A549 (cell line): ENCODE results near the gene GABRQ. TPM values are rescaled to one million over a fixed set of nuclear protein-coding genes. Genes with fewer than 3 reads are reported as not detected.
"Not testable (repeated sequence)": the region's sequence is repeated elsewhere in the genome, so short reads cannot be mapped to it uniquely, and the experiment has no call there.

ENCODE experiments used
- ATAC-seq, 2 experiments: fragments of 200-7000 bp in 1 of 2; fragments of >200 bp in 1 of 2; cut with Nextera tagmentation in 1 of 2; cut with Tn5 transposase in 1 of 2; 3 replicates each; pipeline versions ENCODE4 v1.8.0 to v1.9.1; 2018 to 2020; ENCODE audit warnings: mild to moderate bottlenecking in 1 of 2, moderate library complexity in 1 of 2
- CTCF ChIA-PET: fragments of 300-600 bp; sonication (Branson Sonifier 250); formaldehyde crosslinking; extraction: SDS; loops from one replicate; lab custom pipeline; 2021; ENCODE audit warnings: antibody characterized with exemption, inconsistent platforms; lab: Yijun Ruan, JAX
- POLR2A ChIA-PET: fragments of 350-600 bp; formaldehyde crosslinking; extraction: SDS; loops from one replicate; lab custom pipeline; 2021; ENCODE audit warnings: antibody characterized with exemption, inconsistent platforms; lab: Yijun Ruan, JAX
- DNase-seq, 2 experiments: peaks; one replicate each; pipeline versions ENCODE4 v3.0.0 to v3.0.0-alpha.2; 2011 to 2016; ENCODE audit warnings: low read depth in 1 of 2, low spot score in 1 of 2
- FAIRE-seq: peaks from 2 replicates; lab custom pipeline; 2011; peaks lifted over from hg19 to GRCh38; lab: Jason Lieb, UNC
- H3K27ac ChIP-seq, 2 experiments: fragments of >200 bp; sonication (Bioruptor Twin); formaldehyde crosslinking; 3 replicates each; pipeline ENCODE4 v1.5.1; 2016 to 2017
- H3K4me1 ChIP-seq: fragments of >200 bp; sonication (Bioruptor Twin); formaldehyde crosslinking; 3 replicates; pipeline ENCODE4 v1.6.1; 2016
- H3K4me2 ChIP-seq: fragments of >200 bp; sonication (Bioruptor Twin); formaldehyde crosslinking; 3 replicates; pipeline ENCODE4 v1.6.1; 2016
- H3K4me3 ChIP-seq: fragments of >200 bp; sonication (Bioruptor Twin); formaldehyde crosslinking; 3 replicates; pipeline ENCODE4 v1.5.1; 2016
- H3K9me3 ChIP-seq: fragments of >200 bp; sonication (Bioruptor Twin); formaldehyde crosslinking; 3 replicates; pipeline ENCODE4 v1.6.1; 2016
- WGBS: methylation state at CpG from one replicate; pipeline ENCODE4 v1.1.6; 2017; ENCODE audit errors: missing lambda C conversion rate; 5-methylcytosine and 5-hydroxymethylcytosine counted together
- polyA plus RNA-seq, 4 experiments: library from polyadenylated mRNA; depleted of rRNA in 3 of 4; stranded (reverse); fragments of >200 nt; fragmentation: RNase III in 1 of 4; extraction: RNeasy Plus Mini Kit Qiagen cat#74134 plus additional on column Dnase treatment in 1 of 4; gene quantifications; 2 replicates in 3 of 4; 3 replicates in 1 of 4; pipeline ENCODE4 v1.2.3, GENCODE V29; 2011 to 2017

GABRQ gene
- polyA plus RNA-seq, 2 of the 4 experiments (the other 2 are of a cell fraction): 0.50 to 0.52 TPM

DNA sequence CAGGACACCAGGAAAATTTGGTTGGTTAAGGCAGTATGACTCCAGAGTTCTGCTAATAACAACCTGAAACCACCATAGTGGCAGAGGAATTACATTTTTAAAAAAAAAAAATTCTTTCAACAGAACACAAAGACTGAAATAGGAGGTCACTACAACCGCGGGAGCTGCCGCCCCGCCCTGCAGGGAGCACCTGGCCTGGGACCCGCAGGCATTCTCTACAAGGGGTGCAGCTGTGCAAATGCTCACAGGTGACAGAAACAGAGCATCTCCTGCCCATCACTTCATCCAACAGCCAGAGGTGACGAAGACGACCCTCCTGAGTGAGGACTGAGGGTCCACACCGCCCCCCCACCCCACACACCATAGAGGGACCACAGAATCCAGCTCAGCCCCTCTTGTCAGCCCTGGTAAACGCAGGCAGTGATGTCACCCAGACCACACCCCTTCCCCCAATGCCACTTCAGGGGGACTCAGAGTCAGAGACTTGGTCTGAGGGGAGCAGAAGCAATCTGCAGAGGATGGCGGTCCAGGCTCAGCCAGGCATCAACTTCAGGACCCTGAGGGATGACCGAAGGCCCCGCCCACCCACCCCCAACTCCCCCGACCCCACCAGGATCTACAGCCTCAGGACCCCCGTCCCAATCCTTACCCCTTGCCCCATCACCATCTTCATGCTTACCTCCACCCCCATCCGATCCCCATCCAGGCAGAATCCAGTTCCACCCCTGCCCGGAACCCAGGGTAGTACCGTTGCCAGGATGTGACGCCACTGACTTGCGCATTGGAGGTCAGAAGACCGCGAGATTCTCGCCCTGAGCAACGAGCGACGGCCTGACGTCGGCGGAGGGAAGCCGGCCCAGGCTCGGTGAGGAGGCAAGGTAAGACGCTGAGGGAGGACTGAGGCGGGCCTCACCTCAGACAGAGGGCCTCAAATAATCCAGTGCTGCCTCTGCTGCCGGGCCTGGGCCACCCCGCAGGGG lies 60.5 kb downstream of the GABRQ start, which contains the start of gene MAGEA3:
Gene MAGEA3, plus strand, starts transcription at position 843 of the 980 bp plus-strand sequence. CDS start 2,039 bp downstream, outside the sequence.
- H3K4me1 ChIP-seq, H3K4me2 ChIP-seq, H3K4me3 ChIP-seq, DNase-seq, H3K9me3 ChIP-seq, H3K27ac ChIP-seq, CTCF ChIA-PET, FAIRE-seq, ATAC-seq, POLR2A ChIA-PET: not testable (repeated sequence)
- WGBS: no CpG with 5 or more reads among the region's 34 CpGs

- FAIRE-seq, POLR2A ChIA-PET, H3K4me2 ChIP-seq, H3K27ac ChIP-seq, H3K9me3 ChIP-seq, DNase-seq, CTCF ChIA-PET, H3K4me1 ChIP-seq, H3K4me3 ChIP-seq, ATAC-seq: not testable (repeated sequence)
- 45% methylated on average over 3 of the region's 5 CpGs for WGBS
Measured at GRCh38 chrX:152700390-152700789, 62.7 kb downstream of the GABRQ start.

GRCh38 chrX:152706500-152706899 lies 68.8 kb downstream of the GABRQ start:
- H3K4me1 ChIP-seq, H3K4me2 ChIP-seq, POLR2A ChIA-PET, H3K4me3 ChIP-seq, FAIRE-seq, DNase-seq, H3K9me3 ChIP-seq, H3K27ac ChIP-seq, CTCF ChIA-PET, ATAC-seq: not testable (repeated sequence)
- 15% methylated on average over 2 of the region's 7 CpGs for WGBS

Other genes with a start within 250 kb of the GABRQ start
- gene GABRA3, start 186.6 kb upstream of the GABRQ start, polyA plus RNA-seq (2011; rRNA removed): 1.4 and 1.7 TPM in 2 replicates
- 0.30 to 0.39 TPM (median 0.36 TPM) in 3 replicates for gene GABRA3, start 186.6 kb upstream of the GABRQ start, polyA plus RNA-seq (2017; fragmentation: RNase III; extraction: RNeasy Plus Mini Kit Qiagen cat#74134 plus additional on column Dnase treatment)
- 0.96 and 1.3 TPM in 2 replicates for gene MAGEA3, start 60.9 kb downstream of the GABRQ start, polyA plus RNA-seq (2011; rRNA removed)
- gene MAGEA3, start 60.9 kb downstream of the GABRQ start, polyA plus RNA-seq (2017; fragmentation: RNase III; extraction: RNeasy Plus Mini Kit Qiagen cat#74134 plus additional on column Dnase treatment): 2.2 to 2.3 TPM (median 2.3 TPM) in 3 replicates
- not detected in 2 replicates for gene CSAG2, start 71.4 kb downstream of the GABRQ start, polyA plus RNA-seq (2011; rRNA removed)
- gene CSAG2, start 71.4 kb downstream of the GABRQ start, polyA plus RNA-seq (2017; fragmentation: RNase III; extraction: RNeasy Plus Mini Kit Qiagen cat#74134 plus additional on column Dnase treatment): not detected in 3 replicates
- gene MAGEA2B, start 76.7 kb downstream of the GABRQ start, polyA plus RNA-seq (2011; rRNA removed): 0.08 TPM in 1 of 2 replicates, not detected in the other
- not detected in 3 replicates for gene MAGEA2B, start 76.7 kb downstream of the GABRQ start, polyA plus RNA-seq (2017; fragmentation: RNase III; extraction: RNeasy Plus Mini Kit Qiagen cat#74134 plus additional on column Dnase treatment)
- gene CSAG1, start 95.8 kb downstream of the GABRQ start, polyA plus RNA-seq (2011; rRNA removed): 1.0 and 1.4 TPM in 2 replicates
- gene CSAG1, start 95.8 kb downstream of the GABRQ start, polyA plus RNA-seq (2017; fragmentation: RNase III; extraction: RNeasy Plus Mini Kit Qiagen cat#74134 plus additional on column Dnase treatment): 0.27 to 0.37 TPM in 2 of 3 replicates, not detected in the other
- gene MAGEA12, start 95.9 kb downstream of the GABRQ start, polyA plus RNA-seq (2011; rRNA removed): 1.7 TPM in 2 replicates
- gene MAGEA12, start 95.9 kb downstream of the GABRQ start, polyA plus RNA-seq (2017; fragmentation: RNase III; extraction: RNeasy Plus Mini Kit Qiagen cat#74134 plus additional on column Dnase treatment): 0.12 to 0.27 TPM (median 0.25 TPM) in 3 replicates
- gene MAGEA2, start 115.9 kb downstream of the GABRQ start, polyA plus RNA-seq (2011; rRNA removed): 0.09 and 0.34 TPM in 2 replicates
- 0.04 to 0.05 TPM in 2 of 3 replicates, not detected in the other for gene MAGEA2, start 115.9 kb downstream of the GABRQ start, polyA plus RNA-seq (2017; fragmentation: RNase III; extraction: RNeasy Plus Mini Kit Qiagen cat#74134 plus additional on column Dnase treatment)
- 0.10 TPM in 1 of 2 replicates, not detected in the other for gene CSAG3, start 121.3 kb downstream of the GABRQ start, polyA plus RNA-seq (2011; rRNA removed)
- not detected in 3 replicates for gene CSAG3, start 121.3 kb downstream of the GABRQ start, polyA plus RNA-seq (2017; fragmentation: RNase III; extraction: RNeasy Plus Mini Kit Qiagen cat#74134 plus additional on column Dnase treatment)
- gene MAGEA6, start 131.8 kb downstream of the GABRQ start, polyA plus RNA-seq (2011; rRNA removed): 15.2 and 21.2 TPM in 2 replicates
- gene MAGEA6, start 131.8 kb downstream of the GABRQ start, polyA plus RNA-seq (2017; fragmentation: RNase III; extraction: RNeasy Plus Mini Kit Qiagen cat#74134 plus additional on column Dnase treatment): 10.2 to 11.3 TPM (median 10.9 TPM) in 3 replicates
- gene CETN2, start 192.9 kb downstream of the GABRQ start, polyA plus RNA-seq (2011; rRNA removed): 64.7 and 69.2 TPM in 2 replicates
- gene CETN2, start 192.9 kb downstream of the GABRQ start, polyA plus RNA-seq (2017; fragmentation: RNase III; extraction: RNeasy Plus Mini Kit Qiagen cat#74134 plus additional on column Dnase treatment): 77.8 to 87.3 TPM (median 82.6 TPM) in 3 replicates
- gene NSDHL, start 193.2 kb downstream of the GABRQ start, polyA plus RNA-seq (2011; rRNA removed): 24.9 and 26.9 TPM in 2 replicates
- gene NSDHL, start 193.2 kb downstream of the GABRQ start, polyA plus RNA-seq (2017; fragmentation: RNase III; extraction: RNeasy Plus Mini Kit Qiagen cat#74134 plus additional on column Dnase treatment): 43.0 to 51.3 TPM (median 50.5 TPM) in 3 replicates